ENCODE measurements around the gene DHRS2. TPM values are rescaled to one million over a fixed set of nuclear protein-coding genes. Genes with fewer than 3 reads are reported as not detected.

DHRS2 gene
- total and polyA plus RNA-seq, 8 donors, result 0.26 to 1.1 (median 0.60) TPM

DNA sequence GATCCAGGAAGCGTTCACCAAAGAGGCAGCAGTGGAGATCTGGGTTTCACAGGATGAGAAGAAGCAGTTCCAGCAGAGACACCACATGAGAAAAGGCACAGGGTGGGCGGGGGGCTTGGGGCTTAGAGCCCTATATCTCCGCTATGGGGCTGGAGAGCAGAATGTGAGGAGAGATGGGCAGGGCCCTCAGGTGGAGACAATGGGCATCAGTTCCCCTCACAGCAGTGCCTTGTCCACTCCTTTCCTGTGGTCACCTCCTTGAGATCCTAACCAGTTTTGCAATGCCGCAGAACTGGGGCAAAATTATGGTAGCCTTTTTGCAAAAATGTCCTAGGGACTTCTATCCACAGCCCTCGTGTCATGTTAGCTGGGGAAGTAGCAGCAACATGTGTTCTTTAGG, 27.5 kb downstream of the DHRS2 start:
- no peak overlapping the region for H3K27ac ChIP-seq
- intact Hi-C loops (cut with DNase I), result no loop called here
- H3K4me1 ChIP-seq, result no peaks in the 10 kb centered on the region
- TF ChIP-seq, protein P1, sequence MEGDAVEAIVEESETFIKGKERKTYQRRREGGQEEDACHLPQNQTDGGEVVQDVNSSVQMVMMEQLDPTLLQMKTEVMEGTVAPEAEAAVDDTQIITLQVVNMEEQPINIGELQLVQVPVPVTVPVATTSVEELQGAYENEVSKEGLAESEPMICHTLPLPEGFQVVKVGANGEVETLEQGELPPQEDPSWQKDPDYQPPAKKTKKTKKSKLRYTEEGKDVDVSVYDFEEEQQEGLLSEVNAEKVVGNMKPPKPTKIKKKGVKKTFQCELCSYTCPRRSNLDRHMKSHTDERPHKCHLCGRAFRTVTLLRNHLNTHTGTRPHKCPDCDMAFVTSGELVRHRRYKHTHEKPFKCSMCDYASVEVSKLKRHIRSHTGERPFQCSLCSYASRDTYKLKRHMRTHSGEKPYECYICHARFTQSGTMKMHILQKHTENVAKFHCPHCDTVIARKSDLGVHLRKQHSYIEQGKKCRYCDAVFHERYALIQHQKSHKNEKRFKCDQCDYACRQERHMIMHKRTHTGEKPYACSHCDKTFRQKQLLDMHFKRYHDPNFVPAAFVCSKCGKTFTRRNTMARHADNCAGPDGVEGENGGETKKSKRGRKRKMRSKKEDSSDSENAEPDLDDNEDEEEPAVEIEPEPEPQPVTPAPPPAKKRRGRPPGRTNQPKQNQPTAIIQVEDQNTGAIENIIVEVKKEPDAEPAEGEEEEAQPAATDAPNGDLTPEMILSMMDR (IDR thresholded peaks at IDR 0.05), result no peak
- no peak for ATAC-seq
- no peak for DNase-seq
- no peaks in the 10 kb centered on the region for H3K9me3 ChIP-seq
- H3K27me3 ChIP-seq, result no peaks in the 10 kb centered on the region
- no peak overlapping the region for H3K4me3 ChIP-seq
- H3K36me3 ChIP-seq, result no peaks in the 10 kb centered on the region

DNA sequence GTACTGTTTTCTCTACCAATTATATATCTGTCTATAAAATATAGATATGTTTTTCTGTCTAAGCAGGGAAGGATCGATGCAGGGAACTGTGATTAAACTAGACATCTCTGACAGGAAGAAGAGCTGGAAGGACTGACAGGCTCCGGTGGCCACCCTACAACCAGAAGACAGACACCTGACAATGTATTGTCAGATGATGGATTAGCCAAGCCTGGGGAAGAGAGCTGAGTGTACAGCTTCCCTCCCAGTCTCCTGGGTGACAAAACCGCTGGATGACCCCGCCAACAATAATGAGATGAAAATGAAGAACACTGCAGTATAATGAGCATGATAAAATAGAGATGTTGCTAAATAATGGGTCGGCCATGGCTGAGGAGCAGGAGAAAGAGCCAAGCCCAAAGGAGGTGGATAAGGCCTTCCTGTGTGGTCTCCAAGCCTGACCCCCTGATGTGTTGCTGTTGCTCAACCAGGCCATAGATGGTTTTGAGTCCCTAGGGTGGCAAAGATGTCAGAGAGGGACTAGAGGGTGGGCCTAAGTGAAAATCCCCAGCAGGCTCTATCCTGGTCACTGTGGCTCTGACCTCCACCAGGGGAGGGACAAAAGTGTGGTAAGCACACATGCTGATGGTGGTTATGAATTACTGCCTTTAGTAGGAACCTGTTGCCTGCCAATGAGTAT, 28.2 kb downstream of the DHRS2 start:
- ATAC-seq, result no peak
- no peaks in the 10 kb centered on the region for H3K9me3 ChIP-seq
- H3K27me3 ChIP-seq, result no peaks in the 10 kb centered on the region
- H3K4me3 ChIP-seq, result no peak overlapping the region
- no peak overlapping the region for H3K27ac ChIP-seq
- TF ChIP-seq, protein P1 (IDR thresholded peaks at IDR 0.05), result no peak
- H3K4me1 ChIP-seq, result no peaks in the 10 kb centered on the region
- intact Hi-C loops (cut with DNase I), result no loop called here
- no peak for DNase-seq
- H3K36me3 ChIP-seq, result no peaks in the 10 kb centered on the region

DNA sequence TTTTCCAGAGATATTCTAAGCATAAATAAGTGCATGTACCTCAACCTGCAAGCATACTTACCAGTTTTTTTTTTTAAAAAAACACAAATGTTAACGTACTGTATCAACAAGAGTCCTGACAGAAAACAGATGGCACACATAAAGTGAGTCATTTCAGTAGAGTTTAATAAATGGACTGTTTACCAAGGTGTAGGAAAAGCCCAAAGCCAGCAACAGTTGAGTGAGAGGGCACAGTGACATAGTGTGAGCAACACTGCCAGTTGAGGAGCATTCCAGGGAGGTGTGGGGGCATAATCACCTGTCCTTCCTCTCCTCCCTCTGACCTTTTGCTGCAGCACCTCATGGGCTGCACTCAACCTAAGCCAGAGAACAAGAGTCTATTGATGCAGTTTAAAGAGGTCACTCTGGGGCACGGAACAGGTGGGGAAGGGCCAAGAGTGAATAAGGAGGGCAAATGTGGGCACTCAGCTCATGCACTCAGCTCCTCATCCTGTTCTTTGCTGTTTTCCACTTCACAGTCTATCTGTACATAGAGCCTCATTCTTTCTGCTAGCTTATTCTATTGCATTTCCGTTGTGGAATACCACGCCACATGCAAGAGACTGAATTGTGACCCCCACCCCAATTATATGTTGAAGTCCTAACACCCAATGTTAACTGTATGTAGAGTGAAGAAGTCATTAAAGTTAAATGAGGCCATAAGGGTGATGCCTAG, 29.3 kb downstream of the DHRS2 start:
- TF ChIP-seq, protein P1 (IDR thresholded peaks at IDR 0.05), result no peak
- DNase-seq, result no peak
- Histone ChIP-seq H3K4me1 (no peaks in the 10 kb centered on the region), H3K9me3 (no peaks in the 10 kb centered on the region), H3K4me3 (no peak overlapping the region), H3K27me3 (no peaks in the 10 kb centered on the region), H3K27ac (no peak overlapping the region), H3K36me3 (no peaks in the 10 kb centered on the region)
- no peak for ATAC-seq
- intact Hi-C loops (cut with DNase I), result no loop called here

DNA sequence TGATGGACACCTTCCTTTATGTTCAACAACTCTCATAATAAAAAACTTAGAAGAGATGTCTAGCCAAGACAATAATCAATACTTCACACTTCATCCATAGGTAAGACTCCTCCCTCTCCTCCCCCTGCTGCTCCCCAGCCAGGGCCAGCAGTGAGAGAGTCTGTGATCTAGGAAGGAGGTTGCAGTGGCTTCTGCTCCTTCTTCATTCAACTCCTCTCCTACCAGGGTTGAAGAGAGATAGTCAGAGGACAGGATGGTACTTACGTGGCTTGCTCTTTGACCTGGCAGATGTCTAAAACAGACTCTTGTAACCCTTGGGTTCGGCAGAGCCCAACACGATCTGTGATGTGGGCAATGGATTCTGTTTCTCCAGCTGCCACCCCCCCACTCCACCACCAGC, 31.0 kb downstream of the DHRS2 start:
- H3K4me3 ChIP-seq, result no peak overlapping the region
- TF ChIP-seq, protein P1 (IDR thresholded peaks at IDR 0.05), result no peak
- H3K4me1 ChIP-seq, result no peaks in the 10 kb centered on the region
- DNase-seq (no peak), ATAC-seq (no peak)
- no peaks in the 10 kb centered on the region for H3K36me3 ChIP-seq
- no peak overlapping the region for H3K27ac ChIP-seq
- H3K9me3 ChIP-seq, result no peaks in the 10 kb centered on the region
- no peaks in the 10 kb centered on the region for H3K27me3 ChIP-seq
- intact Hi-C loops (cut with DNase I), result no loop called here

DNA sequence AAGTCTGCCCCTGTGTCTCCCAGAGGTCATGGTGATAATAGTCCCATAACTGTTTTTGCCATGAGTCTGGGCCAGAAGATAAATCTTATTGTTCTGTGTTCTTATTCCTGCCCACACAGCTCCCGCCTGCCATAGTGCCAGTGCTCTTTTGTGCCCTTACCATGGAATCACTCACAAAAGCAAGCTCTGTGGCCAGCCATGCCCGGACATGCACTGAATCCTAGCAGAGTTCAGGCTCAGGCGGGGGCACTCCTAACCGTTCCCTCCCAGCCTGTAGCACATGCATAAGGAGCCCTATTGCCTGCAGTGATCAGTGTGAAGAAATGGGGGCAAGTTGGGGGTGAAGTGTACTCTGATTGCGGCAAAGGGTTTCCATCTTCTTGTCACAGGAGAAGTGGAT, 33.3 kb downstream of the DHRS2 start:
- TF ChIP-seq, protein P1 (IDR thresholded peaks at IDR 0.05), result no peak
- ATAC-seq, result no peak
- no peaks in the 10 kb centered on the region for H3K4me1 ChIP-seq

More for the DNA sequence above, 33.3 kb downstream of the DHRS2 start:
- Histone ChIP-seq H3K27ac (no peak overlapping the region), H3K9me3 (no peaks in the 10 kb centered on the region), H3K4me3 (no peak overlapping the region), H3K27me3 (no peaks in the 10 kb centered on the region), H3K36me3 (no peaks in the 10 kb centered on the region)
- DNase-seq, result no peak
- intact Hi-C loops (cut with DNase I), result no loop called here

All from left lung (tissue), 10 donors.